Measurements from ENCODE around the gene CRISPLD2. TPM values are rescaled to one million over a fixed set of nuclear protein-coding genes. Genes with fewer than 3 reads are reported as not detected.

The CRISPLD2 gene
- total RNA-seq, 2 experiments from 2014 or later = 0.47 to 0.99 TPM

GRCh38 chr16:84774810-84775209 is 45.0 kb upstream of the CRISPLD2 start:
- no peak overlapping the region for H3K4me3 ChIP-seq (ENCODE audit: low read depth, low read length, poor library complexity, severe bottlenecking)
- no peak for DNase-seq (ENCODE audit: low spot score)
- H2AFZ ChIP-seq (ENCODE audit: low read length) = no peak overlapping the region
- no peaks in the 10 kb centered on the region for H4K20me1 ChIP-seq (ENCODE audit: insufficient read depth, low read length)
- no peaks in the 10 kb centered on the region for H3K4me1 ChIP-seq (ENCODE audit: insufficient read depth, low read length, poor library complexity, severe bottlenecking)
- no peak for TF ChIP-seq EZH2phosphoT487 (IDR thresholded peaks at IDR 0.05; ENCODE audit: borderline replicate concordance, low read depth, low read length)
- TF ChIP-seq CTCF (conservative IDR thresholded peaks at IDR 0.05; ENCODE audit: low read length) = no peak
- no peak overlapping the region for H3K4me2 ChIP-seq (ENCODE audit: low read length)
- POLR2A ChIA-PET = interaction anchor here (0.7 kb wide), 1 partner anchor 91 kb away, joined by 3 read pairs; no protein-coding TSS in a partner anchor
- no peaks in the 10 kb centered on the region for H3K9me3 ChIP-seq (ENCODE audit: low read length)
- peaks cover 97% of the 10 kb centered on the region for H3K36me3 ChIP-seq (ENCODE audit: insufficient read depth, low read length)
- no peaks in the 10 kb centered on the region for H3K79me2 ChIP-seq (ENCODE audit: insufficient read depth, low read depth, low read length)
- CTCF ChIA-PET (ENCODE audit: unreplicated experiment) = no interaction called here
- BruUV-seq (replicated peaks) = no TSS peak
- no peak overlapping the region for H3K27ac ChIP-seq (ENCODE audit: low read depth, low read length, poor library complexity, severe bottlenecking)
- intact Hi-C loops (cut with micrococcal nuclease; ENCODE audit: unreplicated experiment) = no loop called here
- no peaks in the 10 kb centered on the region for H3K9me2 ChIP-seq (ENCODE audit: insufficient read depth, low read length)

GRCh38 chr16:84775262-84775810 is 44.4 kb upstream of the CRISPLD2 start:
- H3K9me3 ChIP-seq (ENCODE audit: low read length) = no peaks in the 10 kb centered on the region
- POLR2A ChIA-PET = interaction anchor here (0.8 kb wide), 1 partner anchor 8 kb away, joined by 3 read pairs; no protein-coding TSS in a partner anchor
- intact Hi-C loops (cut with micrococcal nuclease; ENCODE audit: unreplicated experiment) = no loop called here
- no peaks in the 10 kb centered on the region for H4K20me1 ChIP-seq (ENCODE audit: insufficient read depth, low read length)
- no peak overlapping the region for H2AFZ ChIP-seq (ENCODE audit: low read length)
- DNase-seq (ENCODE audit: low spot score) = no peak
- H3K4me1 ChIP-seq (ENCODE audit: insufficient read depth, low read length, poor library complexity, severe bottlenecking) = no peaks in the 10 kb centered on the region
- H3K79me2 ChIP-seq (ENCODE audit: insufficient read depth, low read depth, low read length) = no peaks in the 10 kb centered on the region
- BruUV-seq (replicated peaks) = no TSS peak
- no peak overlapping the region for H3K27ac ChIP-seq (ENCODE audit: low read depth, low read length, poor library complexity, severe bottlenecking)
- peaks cover 97% of the 10 kb centered on the region for H3K36me3 ChIP-seq (ENCODE audit: insufficient read depth, low read length)
- TF ChIP-seq EZH2phosphoT487 (IDR thresholded peaks at IDR 0.05; ENCODE audit: borderline replicate concordance, low read depth, low read length) = no peak
- TF ChIP-seq CTCF (conservative IDR thresholded peaks at IDR 0.05; ENCODE audit: low read length) = no peak
- H3K4me3 ChIP-seq (ENCODE audit: low read depth, low read length, poor library complexity, severe bottlenecking) = no peak overlapping the region
- CTCF ChIA-PET (ENCODE audit: unreplicated experiment) = no interaction called here
- no peak overlapping the region for H3K4me2 ChIP-seq (ENCODE audit: low read length)
- H3K9me2 ChIP-seq (ENCODE audit: insufficient read depth, low read length) = no peaks in the 10 kb centered on the region

GRCh38 chr16:84777435-84777834 is 42.4 kb upstream of the CRISPLD2 start:
- H2AFZ ChIP-seq (ENCODE audit: low read length) = no peak overlapping the region
- no peaks in the 10 kb centered on the region for H3K79me2 ChIP-seq (ENCODE audit: insufficient read depth, low read depth, low read length)
- peaks cover 88% of the 10 kb centered on the region for H3K36me3 ChIP-seq (ENCODE audit: insufficient read depth, low read length)
- no peak overlapping the region for H3K27ac ChIP-seq (ENCODE audit: low read depth, low read length, poor library complexity, severe bottlenecking)
- no TSS peak for BruUV-seq (replicated peaks)
- intact Hi-C loops (cut with micrococcal nuclease; ENCODE audit: unreplicated experiment) = no loop called here
- no peaks in the 10 kb centered on the region for H3K9me2 ChIP-seq (ENCODE audit: insufficient read depth, low read length)
- no peaks in the 10 kb centered on the region for H4K20me1 ChIP-seq (ENCODE audit: insufficient read depth, low read length)
- no peak overlapping the region for H3K4me2 ChIP-seq (ENCODE audit: low read length)
- no peaks in the 10 kb centered on the region for H3K4me1 ChIP-seq (ENCODE audit: insufficient read depth, low read length, poor library complexity, severe bottlenecking)
- ChIA-PET CTCF (ENCODE audit: unreplicated experiment) (no interaction called here), POLR2A (no interaction called here)
- DNase-seq (ENCODE audit: low spot score) = no peak
- no peak for TF ChIP-seq EZH2phosphoT487 (IDR thresholded peaks at IDR 0.05; ENCODE audit: borderline replicate concordance, low read depth, low read length)
- H3K4me3 ChIP-seq (ENCODE audit: low read depth, low read length, poor library complexity, severe bottlenecking) = no peak overlapping the region
- no peaks in the 10 kb centered on the region for H3K9me3 ChIP-seq (ENCODE audit: low read length)

Data from OCI-LY7 (cell line).